ENCODE data around the gene CHKA.

Gene CHKA

DNA sequence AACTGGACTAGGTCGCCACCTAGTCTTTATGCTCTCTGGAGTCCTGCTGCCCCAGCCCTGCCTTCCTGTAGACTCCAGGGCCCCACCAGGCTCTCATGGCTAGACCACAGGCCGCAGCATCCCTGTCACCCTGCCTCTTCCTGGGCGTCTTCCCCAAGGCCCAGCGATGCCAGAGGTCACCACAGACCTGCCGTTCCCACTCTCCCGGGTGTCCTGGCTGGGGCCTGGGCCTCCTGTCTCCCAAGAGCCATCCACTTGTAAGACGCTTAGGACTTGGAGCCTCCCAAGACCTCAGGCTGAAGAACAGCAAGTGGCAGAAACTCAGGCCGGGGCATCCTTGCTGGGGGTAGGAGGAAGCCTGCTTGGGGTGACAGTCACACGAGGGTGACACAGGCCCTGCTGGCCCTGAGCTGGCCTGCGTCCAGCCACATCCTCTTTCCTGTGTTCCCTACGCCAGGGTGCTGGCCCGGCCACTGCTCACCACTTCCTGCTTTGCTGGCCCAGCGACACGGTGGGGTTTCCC is 84.4 kb downstream of the CHKA start:
- in situ Hi-C loops (cut with MboI; ENCODE audit: low sequenced_read_pairs, unreplicated experiment) = no loop called here
- peak; percentile 63 for DNase-seq (ENCODE audit: low spot score)
- TF ChIP-seq CTCF (IDR thresholded peaks at IDR 0.05; ENCODE audit: borderline replicate concordance, control extremely low read depth, extremely low read depth, insufficient read depth, missing control alignments) = no peak

DNA sequence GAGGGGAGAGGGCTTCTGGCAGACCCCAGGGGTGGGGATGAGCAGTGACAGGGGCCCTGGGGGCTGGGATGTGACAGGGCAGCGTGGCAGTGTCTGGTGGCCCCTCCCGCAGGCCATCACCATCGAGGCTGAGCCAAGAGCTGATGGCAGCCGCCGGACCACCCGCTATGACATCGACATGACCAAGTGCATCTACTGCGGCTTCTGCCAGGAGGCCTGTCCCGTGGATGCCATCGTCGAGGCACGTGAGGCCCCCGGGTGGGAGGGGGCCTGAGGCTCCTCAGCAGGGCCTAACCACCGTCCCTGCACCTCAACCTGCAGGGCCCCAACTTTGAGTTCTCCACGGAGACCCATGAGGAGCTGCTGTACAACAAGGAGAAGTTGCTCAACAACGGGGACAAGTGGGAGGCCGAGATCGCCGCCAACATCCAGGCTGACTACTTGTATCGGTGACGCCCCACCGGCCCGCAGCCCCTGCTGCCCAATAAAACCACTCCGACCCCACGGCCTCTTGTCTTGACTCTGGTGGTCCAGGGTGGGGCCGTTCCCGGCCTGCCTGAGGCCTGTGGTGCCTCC is 85.0 kb downstream of the CHKA start:
- TF ChIP-seq CTCF (IDR thresholded peaks at IDR 0.05; ENCODE audit: borderline replicate concordance, control extremely low read depth, extremely low read depth, insufficient read depth, missing control alignments) = no peak
- no peak for DNase-seq (ENCODE audit: low spot score)
- in situ Hi-C loops (cut with MboI; ENCODE audit: low sequenced_read_pairs, unreplicated experiment) = no loop called here

DNA sequence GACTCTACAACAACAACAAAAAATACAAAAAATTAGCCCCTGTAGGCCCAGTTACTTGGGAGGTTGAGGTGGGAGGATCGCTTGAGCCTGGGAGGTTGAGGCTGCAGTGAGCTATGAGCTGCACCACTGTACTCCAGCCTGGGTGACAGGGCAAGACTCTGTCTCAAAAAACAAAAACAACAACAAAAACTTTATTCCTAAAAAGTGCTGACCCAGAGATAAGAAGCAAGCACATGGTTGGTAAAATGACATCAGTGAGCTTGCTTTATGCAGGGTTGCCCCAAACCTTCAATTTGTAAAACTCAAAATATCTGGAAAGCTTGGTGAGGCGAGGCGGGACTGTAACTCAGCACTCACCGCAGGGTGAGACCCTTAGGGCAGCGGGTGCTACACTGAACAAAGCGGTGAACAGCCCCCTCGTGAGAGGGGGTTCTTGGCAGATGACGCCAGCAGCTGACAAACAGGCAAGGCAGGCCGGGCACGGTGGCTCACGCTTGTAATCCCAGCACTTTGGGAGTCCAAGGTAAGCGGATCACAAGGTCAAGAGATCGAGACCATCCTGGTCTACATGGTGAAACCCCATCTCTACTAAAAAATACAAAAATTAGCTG is 85.8 kb downstream of the CHKA start:
- no peak for TF ChIP-seq CTCF (IDR thresholded peaks at IDR 0.05; ENCODE audit: borderline replicate concordance, control extremely low read depth, extremely low read depth, insufficient read depth, missing control alignments)
- in situ Hi-C loops (cut with MboI; ENCODE audit: low sequenced_read_pairs, unreplicated experiment) = no loop called here
- DNase-seq (ENCODE audit: low spot score) = no peak

DNA sequence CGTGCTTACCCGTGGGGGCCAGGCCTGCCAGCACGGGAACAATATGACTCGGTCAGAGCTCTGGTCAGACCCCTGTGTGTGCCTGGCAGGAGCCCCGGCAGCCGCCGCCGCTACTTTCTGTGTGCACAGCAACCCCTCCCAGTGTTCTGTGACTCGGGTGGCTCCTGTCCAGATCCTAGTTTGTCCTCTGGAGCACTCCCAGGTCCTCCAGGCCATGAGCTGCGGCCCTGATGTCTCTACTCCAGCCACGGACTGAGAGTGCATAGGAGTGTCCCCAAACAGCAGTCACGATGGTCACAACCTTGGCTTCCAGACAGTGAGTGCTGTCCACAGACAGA is 87.5 kb downstream of the CHKA start:
- no peak for TF ChIP-seq CTCF (IDR thresholded peaks at IDR 0.05; ENCODE audit: borderline replicate concordance, control extremely low read depth, extremely low read depth, insufficient read depth, missing control alignments)
- DNase-seq (ENCODE audit: low spot score) = no peak
- in situ Hi-C loops (cut with MboI; ENCODE audit: low sequenced_read_pairs, unreplicated experiment) = no loop called here

DNA sequence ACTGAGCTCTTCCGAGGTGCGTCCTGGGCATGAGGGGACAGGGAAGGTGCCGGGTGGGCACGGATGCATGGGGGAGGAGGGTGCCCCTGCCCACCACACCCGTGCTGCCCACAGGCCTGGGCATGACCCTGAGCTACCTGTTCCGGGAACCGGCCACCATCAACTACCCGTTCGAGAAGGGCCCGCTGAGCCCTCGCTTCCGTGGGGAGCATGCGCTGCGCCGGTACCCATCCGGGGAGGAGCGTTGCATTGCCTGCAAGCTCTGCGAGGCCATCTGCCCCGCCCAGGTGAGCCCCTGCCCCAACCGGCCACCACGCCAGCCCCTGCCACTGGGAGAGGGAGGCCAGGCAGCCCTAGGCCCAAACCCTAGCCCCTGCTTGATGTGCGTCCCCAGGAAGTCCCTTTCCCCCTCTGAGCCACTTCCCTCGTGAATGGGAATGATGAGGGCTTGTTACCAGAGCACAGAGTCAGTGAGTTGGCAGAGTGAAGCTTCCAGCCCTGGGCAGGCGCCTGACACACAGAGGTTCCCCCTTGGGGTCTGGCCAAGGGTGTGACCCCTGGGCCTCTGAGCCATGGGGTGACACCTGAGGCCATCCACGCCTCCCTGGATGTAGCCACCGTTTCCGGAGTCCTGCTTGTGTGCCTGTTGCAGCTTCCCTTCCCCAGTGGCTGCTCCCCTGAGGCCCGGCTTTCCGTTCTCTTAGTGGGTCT is 88.0 kb downstream of the CHKA start:
- in situ Hi-C loops (cut with MboI; ENCODE audit: low sequenced_read_pairs, unreplicated experiment) = no loop called here
- TF ChIP-seq CTCF (IDR thresholded peaks at IDR 0.05; ENCODE audit: borderline replicate concordance, control extremely low read depth, extremely low read depth, insufficient read depth, missing control alignments) = no peak
- no peak for DNase-seq (ENCODE audit: low spot score)

GRCh38 chr11:68032003-68032402 is 89.2 kb downstream of the CHKA start:
- TF ChIP-seq CTCF (IDR thresholded peaks at IDR 0.05; ENCODE audit: borderline replicate concordance, control extremely low read depth, extremely low read depth, insufficient read depth, missing control alignments) = no peak
- DNase-seq (ENCODE audit: low spot score) = no peak
- in situ Hi-C loops (cut with MboI; ENCODE audit: low sequenced_read_pairs, unreplicated experiment) = no loop called here
